PC-3 (cell line): ENCODE measurements around the gene KCNQ2. TPM values are rescaled to one million over a fixed set of nuclear protein-coding genes. Genes with fewer than 3 reads are reported as not detected.

ENCODE experiments used
- ATAC-seq: fragments of 200-7000 bp; cut with Tn5 transposase; 2 replicates; pipeline ENCODE4 v1.9.1; 2020; ENCODE audit warnings: mild to moderate bottlenecking, moderate library complexity
- BruUV-seq: library from RNA; stranded (reverse); fragments of 400-500 nt; replicated peaks from 2 replicates; lab custom pipeline; 2021; lab: Mats Ljungman, UMichigan
- CTCF ChIA-PET: fragments of 300-600 bp; sonication (Branson Sonifier 250); formaldehyde crosslinking; loops from one replicate; lab custom pipeline; 2022; ENCODE audit warnings: antibody characterized with exemption; lab: Charles Lee
- POLR2A ChIA-PET: fragments of 300-600 bp; sonication (Branson Sonifier 250); formaldehyde crosslinking; loops from one replicate; lab custom pipeline; 2022; ENCODE audit warnings: antibody characterized with exemption; ENCODE audit not compliant: unreplicated experiment; lab: Charles Lee
- DNase-seq: peaks from one replicate; pipeline ENCODE4 v3.0.0-alpha.2; 2015
- H2AFZ ChIP-seq: fragments of 300-600 bp; sonication (generic); 2 replicates; pipeline ENCODE4 v1.6.0; 2016; ENCODE audit warnings: antibody characterized with exemption, low read length
- H3F3A ChIP-seq: fragments of 300-600 bp; sonication (generic); one replicate; pipeline ENCODE4 v1.6.0; 2017; ENCODE audit warnings: antibody characterized with exemption, low read length, control low read depth, mild to moderate bottlenecking; ENCODE audit not compliant: unreplicated experiment
- H3K27ac ChIP-seq: fragments of 300-600 bp; sonication (generic); 2 replicates; pipeline ENCODE4 v1.5.1; 2016; ENCODE audit warnings: mild to moderate bottlenecking, low read length
- H3K27me3 ChIP-seq: fragments of 300-600 bp; sonication (generic); 2 replicates; pipeline ENCODE4 v1.6.1; 2016; ENCODE audit warnings: low read length, mixed read lengths
- H3K36me3 ChIP-seq: fragments of 300-600 bp; sonication (generic); 2 replicates; pipeline ENCODE4 v1.6.1; 2016; ENCODE audit warnings: low read depth, mixed run types, low read length, mixed read lengths
- H3K4me1 ChIP-seq: fragments of 300-600 bp; sonication (generic); 2 replicates; pipeline ENCODE4 v1.5.1; 2016; ENCODE audit warnings: low read length; ENCODE audit not compliant: insufficient read depth
- H3K4me2 ChIP-seq: fragments of 300-600 bp; sonication (generic); 2 replicates; pipeline ENCODE4 v1.6.0; 2016; ENCODE audit warnings: low read length
- H3K4me3 ChIP-seq: fragments of 300-600 bp; sonication (generic); 2 replicates; pipeline ENCODE4 v1.5.1; 2016; ENCODE audit warnings: mild to moderate bottlenecking, low read length, mixed read lengths
- H3K79me2 ChIP-seq: fragments of 300-600 bp; sonication (generic); 2 replicates; pipeline ENCODE4 v1.6.1; 2017; ENCODE audit warnings: low read length, mixed read lengths
- H3K9ac ChIP-seq: fragments of 300-600 bp; sonication (generic); 2 replicates; pipeline ENCODE4 v1.6.0; 2016; ENCODE audit warnings: mild to moderate bottlenecking, low read length
- H3K9me2 ChIP-seq: fragments of 300-600 bp; sonication (generic); replicated peaks from 2 replicates; pipeline ENCODE4 v1.6.1; 2016; ENCODE audit warnings: mixed run types, low read length, mixed read lengths
- H3K9me3 ChIP-seq: fragments of 300-600 bp; sonication (generic); 2 replicates; pipeline ENCODE4 v1.6.1; 2016; ENCODE audit warnings: low read length, mixed read lengths
- H4K20me1 ChIP-seq: fragments of 300-600 bp; sonication (generic); 2 replicates; pipeline ENCODE4 v1.6.1; 2016; ENCODE audit warnings: low read length, mixed read lengths
- CTCF ChIP-seq: fragments of 300-600 bp; sonication (generic); conservative IDR thresholded peaks from 2 replicates; pipeline ENCODE4 v1.5.1; 2017; ENCODE audit warnings: antibody characterized with exemption, low read depth, mild to moderate bottlenecking, low read length
- EZH2 ChIP-seq: fragments of 300-600 bp; sonication (generic); IDR thresholded peaks from one replicate; pipeline ENCODE4 v1.6.1; 2017; ENCODE audit warnings: antibody characterized with exemption, mild to moderate bottlenecking, low read length; ENCODE audit not compliant: unreplicated experiment
- EZH2phosphoT487 ChIP-seq: fragments of 300-600 bp; sonication (generic); IDR thresholded peaks from 2 replicates; pipeline ENCODE4 v1.6.1; 2018; ENCODE audit warnings: mild to moderate bottlenecking, antibody characterized with exemption, low read length, borderline replicate concordance
- intact Hi-C: fragments of 100-400 bp; cut with micrococcal nuclease; formaldehyde crosslinking; loops from 2 replicates; pipeline ENCODE4 v1.9.0; 2023
- total RNA-seq: library from RNA; depleted of rRNA; stranded (reverse); fragments of >200 nt; gene quantifications from 2 replicates; pipeline ENCODE4 v1.2.3, GENCODE V29; 2014

The KCNQ2 gene
- total RNA-seq, 1 experiment from 2014 or later = not detected

- no peaks in the 10 kb centered on the region for H3K9me2 ChIP-seq
- H4K20me1 ChIP-seq = no peaks in the 10 kb centered on the region
- no peaks in the 10 kb centered on the region for H3K79me2 ChIP-seq
- H3F3A ChIP-seq = no peaks in the 10 kb centered on the region
- no peaks in the 10 kb centered on the region for H3K9me3 ChIP-seq
- H2AFZ ChIP-seq = no peak overlapping the region
- H3K4me3 ChIP-seq = no peak overlapping the region
- ATAC-seq = no peak
- no peak for DNase-seq
- no TSS peak for BruUV-seq
- no peak overlapping the region for H3K4me2 ChIP-seq
- no peaks in the 10 kb centered on the region for H3K4me1 ChIP-seq
- no peak overlapping the region for H3K27ac ChIP-seq
- ChIA-PET POLR2A (no interaction called here), CTCF (no interaction called here)
- no peaks in the 10 kb centered on the region for H3K36me3 ChIP-seq
- H3K27me3 ChIP-seq = peaks cover 19% of the 10 kb centered on the region; the same call in 1 of the 2 replicates
- no peak overlapping the region for H3K9ac ChIP-seq
- intact Hi-C loops = no loop called here
- TF ChIP-seq EZH2phosphoT487 (no peak), EZH2 (no peak), CTCF (no peak)
Measured at GRCh38 chr20:63427724-63428330, 44.6 kb downstream of the KCNQ2 start.

- intact Hi-C loops = no loop called here
- no peak overlapping the region for H3K4me2 ChIP-seq
- ChIA-PET POLR2A (no interaction called here), CTCF (no interaction called here)
- no peak overlapping the region for H3K9ac ChIP-seq
- no peak overlapping the region for H3K4me3 ChIP-seq
- TF ChIP-seq EZH2phosphoT487 (no peak), CTCF (no peak), EZH2 (no peak)
- no peak for ATAC-seq
- H3K79me2 ChIP-seq = no peaks in the 10 kb centered on the region
- no peaks in the 10 kb centered on the region for H3K4me1 ChIP-seq
- no peaks in the 10 kb centered on the region for H4K20me1 ChIP-seq
- H3K9me3 ChIP-seq = no peaks in the 10 kb centered on the region
- no peaks in the 10 kb centered on the region for H3K9me2 ChIP-seq
- no peak overlapping the region for H3K27ac ChIP-seq
- H2AFZ ChIP-seq = no peak overlapping the region
- no TSS peak for BruUV-seq
- H3K36me3 ChIP-seq = no peaks in the 10 kb centered on the region
- H3K27me3 ChIP-seq = peaks cover 20% of the 10 kb centered on the region; the same call in 1 of the 2 replicates
- no peak for DNase-seq
- no peaks in the 10 kb centered on the region for H3F3A ChIP-seq
Measured at GRCh38 chr20:63427206-63427605, 45.2 kb downstream of the KCNQ2 start.

GRCh38 chr20:63425846-63426485 lies 46.5 kb downstream of the KCNQ2 start:
- Histone ChIP-seq H3K4me1 (no peaks in the 10 kb centered on the region), H2AFZ (no peak overlapping the region), H3F3A (no peaks in the 10 kb centered on the region), H3K9ac (no peak overlapping the region), H3K36me3 (no peaks in the 10 kb centered on the region), H3K9me2 (no peaks in the 10 kb centered on the region), H3K27me3 (peaks cover 32% of the 10 kb centered on the region), H3K4me3 (no peak overlapping the region), H3K9me3 (no peaks in the 10 kb centered on the region), H3K4me2 (no peak overlapping the region), H3K79me2 (no peaks in the 10 kb centered on the region), H3K27ac (no peak overlapping the region), H4K20me1 (no peaks in the 10 kb centered on the region)
- DNase-seq = peak; percentile 18
- BruUV-seq = no TSS peak
- TF ChIP-seq EZH2phosphoT487 (no peak), CTCF (peak; percentile 28), EZH2 (no peak)
- ChIA-PET CTCF (no interaction called here), POLR2A (interaction anchor here (0.6 kb wide), 1 partner anchor 94 kb away, joined by 15 read pairs; no protein-coding TSS in a partner anchor)
- intact Hi-C loops = no loop called here
- no peak for ATAC-seq
